ENCODE measurements around the gene NCBP1.

Gene NCBP1

GRCh38 chr9:97623946-97624345, 9.7 kb upstream of the NCBP1 start:
- no peak for DNase-seq (ENCODE audit: low read depth)

DNA sequence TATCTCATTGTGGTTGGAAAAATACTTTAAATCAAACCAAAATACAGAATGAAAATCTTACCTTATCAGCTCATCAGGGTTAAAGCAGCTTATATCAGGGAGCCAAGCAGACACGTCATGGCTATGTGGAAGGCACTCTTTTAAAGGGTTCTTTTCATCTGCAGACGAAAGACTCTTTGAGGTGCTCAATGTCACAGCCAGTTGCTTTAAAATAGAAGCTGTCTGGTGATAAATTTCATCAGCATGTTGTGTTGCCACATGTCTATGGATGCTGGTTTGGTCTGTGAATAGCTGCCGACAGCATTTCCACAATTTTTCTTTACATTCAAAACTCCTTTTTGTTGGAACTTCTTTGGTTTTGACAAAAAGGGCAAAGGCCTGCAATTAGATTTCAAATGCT, 8.0 kb upstream of the NCBP1 start:
- no peak for DNase-seq (ENCODE audit: low read depth)

DNA sequence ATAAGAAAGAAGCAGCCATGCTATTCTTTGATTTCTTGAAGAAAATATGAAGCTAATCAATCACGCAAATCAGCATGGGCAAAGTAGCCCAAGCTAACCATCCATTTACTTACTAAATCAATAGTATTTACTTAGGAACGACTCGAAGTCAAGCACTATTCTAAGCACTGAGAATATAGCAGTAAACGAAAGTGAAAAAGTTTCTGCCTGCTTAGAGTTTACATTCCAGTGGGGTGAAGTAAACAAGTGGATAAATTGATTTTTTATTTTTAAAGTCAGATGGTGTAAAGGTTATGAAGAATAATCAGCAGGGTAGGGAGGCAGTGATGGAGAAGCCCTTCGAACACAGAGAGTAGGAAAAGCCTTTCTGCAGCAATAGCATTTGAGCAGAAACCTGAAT, 6.0 kb upstream of the NCBP1 start:
- DNase-seq (ENCODE audit: low read depth): no peak

DNA sequence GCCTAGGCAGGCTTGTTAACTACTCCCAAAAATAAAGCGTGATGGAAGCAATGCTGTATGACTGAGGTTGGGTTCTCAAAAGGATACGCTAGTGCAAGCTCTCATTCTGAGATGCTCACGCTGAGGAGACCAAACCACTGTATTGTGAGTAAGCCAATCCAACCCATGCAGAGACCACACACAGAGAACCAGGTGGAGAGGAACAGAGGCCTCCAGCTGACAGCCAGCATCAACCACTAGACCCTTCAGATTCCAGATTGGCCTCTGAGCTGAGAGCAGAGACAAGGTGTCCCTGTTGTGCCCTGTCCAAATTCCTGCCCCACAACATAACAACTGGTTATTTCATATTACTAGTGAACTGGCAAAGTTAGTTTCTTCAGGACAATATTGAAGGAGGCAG, 5.0 kb upstream of the NCBP1 start:
- no peak for DNase-seq (ENCODE audit: low read depth)

GRCh38 chr9:97629156-97629555, 4.5 kb upstream of the NCBP1 start:
- no peak for DNase-seq (ENCODE audit: low read depth)

DNA sequence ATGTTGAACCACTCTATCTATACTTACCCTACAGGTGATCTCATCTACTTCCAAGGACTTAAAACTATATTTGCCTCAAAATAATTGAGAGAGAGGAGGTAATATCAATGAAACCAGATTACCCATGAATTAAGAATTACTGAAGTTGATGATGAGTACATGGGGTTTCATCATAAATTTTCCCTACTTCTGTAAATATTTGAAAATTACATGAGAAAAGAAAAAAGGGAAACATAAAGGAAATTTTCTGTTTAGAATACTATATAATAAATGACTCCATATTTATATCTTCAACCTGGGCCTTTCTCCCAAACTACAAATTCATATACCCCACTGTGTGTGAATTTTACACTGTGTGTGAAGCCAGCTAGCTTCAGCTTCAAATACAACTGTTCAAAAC, 3.0 kb upstream of the NCBP1 start:
- no peak for DNase-seq (ENCODE audit: low read depth)

GRCh38 chr9:97632248-97632984, 1.2 kb upstream of the NCBP1 start:
- no peak for DNase-seq (ENCODE audit: low read depth)

- DNase-seq (ENCODE audit: low read depth): peak; percentile 10
These were observed 354 bp downstream of the NCBP1 start for GRCh38 chr9:97633859-97634490.

- DNase-seq (ENCODE audit: low read depth): no peak
These were observed 1.4 kb downstream of the NCBP1 start for GRCh38 chr9:97635026-97635425.

GRCh38 chr9:97636903-97637302, 3.3 kb downstream of the NCBP1 start:
- DNase-seq (ENCODE audit: low read depth): no peak

DNA sequence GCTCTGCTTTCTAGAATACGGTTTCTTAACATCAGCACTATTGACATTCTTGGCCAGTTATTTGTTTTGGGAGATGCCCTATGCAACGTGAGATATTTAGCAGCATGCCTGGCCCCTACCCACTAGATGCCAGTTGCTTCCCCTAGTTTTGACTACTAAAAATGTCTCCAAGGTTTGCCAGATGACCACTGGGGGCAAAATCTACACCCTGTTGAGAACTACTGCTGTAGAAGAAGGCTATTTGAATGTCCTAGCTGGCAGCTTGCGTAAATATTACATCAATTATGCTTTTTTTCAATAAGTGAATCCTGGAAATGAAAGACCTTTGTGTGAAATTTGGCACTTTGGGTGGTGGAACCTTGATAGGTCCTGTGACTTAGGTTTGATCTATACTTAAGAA, 5.0 kb downstream of the NCBP1 start:
- DNase-seq (ENCODE audit: low read depth): no peak

- no peak for DNase-seq (ENCODE audit: low read depth)
These were observed 6.7 kb downstream of the NCBP1 start for GRCh38 chr9:97640325-97640724.

DNA sequence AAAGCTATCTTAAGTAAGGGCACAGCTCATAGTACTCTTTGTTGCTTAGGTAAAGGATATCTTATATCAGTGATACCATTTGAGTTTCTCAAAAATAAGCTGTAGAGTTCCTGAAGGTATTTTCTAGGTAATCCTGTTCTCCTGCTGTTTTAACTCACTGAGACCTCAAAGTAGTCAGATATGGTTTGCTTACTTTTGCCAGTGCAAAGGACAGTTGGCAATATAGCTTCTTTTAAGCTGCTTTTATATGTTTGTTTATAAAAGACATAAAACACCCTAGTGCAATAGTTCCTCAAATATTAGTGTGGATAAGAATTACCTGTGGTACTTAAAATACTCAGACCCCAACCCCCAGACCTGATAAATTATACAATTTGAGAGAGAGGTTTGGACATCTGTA, 12.1 kb downstream of the NCBP1 start:
- no peak for DNase-seq (ENCODE audit: low read depth)

GRCh38 chr9:97647996-97648395, 14.4 kb downstream of the NCBP1 start:
- DNase-seq (ENCODE audit: low read depth): no peak

DNA sequence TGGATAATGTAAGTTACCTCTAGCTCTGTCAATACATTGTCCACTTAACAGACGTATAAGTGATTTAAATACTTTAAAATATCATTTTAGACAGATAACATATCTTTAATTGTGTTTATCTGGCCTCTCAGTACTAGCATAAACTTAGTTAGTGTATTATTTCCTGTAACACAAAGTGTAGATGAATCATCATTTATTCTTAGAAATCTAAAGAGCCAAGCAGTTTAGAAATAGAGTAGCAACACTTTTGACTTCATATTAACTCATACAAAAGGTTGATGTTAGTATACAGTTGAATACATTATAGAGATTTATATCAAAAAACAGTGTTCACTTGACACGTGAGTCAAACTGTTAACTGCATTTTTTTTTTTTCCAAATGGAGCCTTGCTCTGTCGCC, 18.0 kb downstream of the NCBP1 start:
- DNase-seq (ENCODE audit: low read depth): no peak

- no peak for DNase-seq (ENCODE audit: low read depth)
These were observed 25.1 kb downstream of the NCBP1 start for GRCh38 chr9:97658707-97659106.

GRCh38 chr9:97659771-97660170, 26.1 kb downstream of the NCBP1 start:
- DNase-seq (ENCODE audit: low read depth): no peak

DNA sequence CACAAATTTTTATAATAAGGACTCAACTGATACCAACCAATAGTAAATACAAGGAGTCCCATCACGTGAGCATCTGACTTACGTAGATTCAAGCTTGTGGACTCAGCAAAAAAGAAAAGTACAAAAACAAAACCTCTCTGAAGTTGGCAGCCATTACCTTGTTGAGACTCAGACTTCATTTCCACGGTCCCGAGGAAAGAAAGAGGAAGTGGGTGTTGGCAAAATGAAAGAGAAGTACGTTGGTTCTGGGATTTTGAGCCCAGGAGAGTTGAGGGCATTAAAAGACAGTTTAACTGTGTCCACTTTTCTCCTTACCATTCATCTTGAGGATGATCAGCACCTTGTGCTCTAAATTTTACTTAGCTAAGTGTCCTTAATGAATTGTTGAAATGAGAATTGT, 26.7 kb downstream of the NCBP1 start:
- DNase-seq (ENCODE audit: low read depth): no peak

GRCh38 chr9:97660847-97661246, 27.2 kb downstream of the NCBP1 start:
- no peak for DNase-seq (ENCODE audit: low read depth)

GRCh38 chr9:97665742-97666141, 32.1 kb downstream of the NCBP1 start:
- DNase-seq (ENCODE audit: low read depth): no peak

DNA sequence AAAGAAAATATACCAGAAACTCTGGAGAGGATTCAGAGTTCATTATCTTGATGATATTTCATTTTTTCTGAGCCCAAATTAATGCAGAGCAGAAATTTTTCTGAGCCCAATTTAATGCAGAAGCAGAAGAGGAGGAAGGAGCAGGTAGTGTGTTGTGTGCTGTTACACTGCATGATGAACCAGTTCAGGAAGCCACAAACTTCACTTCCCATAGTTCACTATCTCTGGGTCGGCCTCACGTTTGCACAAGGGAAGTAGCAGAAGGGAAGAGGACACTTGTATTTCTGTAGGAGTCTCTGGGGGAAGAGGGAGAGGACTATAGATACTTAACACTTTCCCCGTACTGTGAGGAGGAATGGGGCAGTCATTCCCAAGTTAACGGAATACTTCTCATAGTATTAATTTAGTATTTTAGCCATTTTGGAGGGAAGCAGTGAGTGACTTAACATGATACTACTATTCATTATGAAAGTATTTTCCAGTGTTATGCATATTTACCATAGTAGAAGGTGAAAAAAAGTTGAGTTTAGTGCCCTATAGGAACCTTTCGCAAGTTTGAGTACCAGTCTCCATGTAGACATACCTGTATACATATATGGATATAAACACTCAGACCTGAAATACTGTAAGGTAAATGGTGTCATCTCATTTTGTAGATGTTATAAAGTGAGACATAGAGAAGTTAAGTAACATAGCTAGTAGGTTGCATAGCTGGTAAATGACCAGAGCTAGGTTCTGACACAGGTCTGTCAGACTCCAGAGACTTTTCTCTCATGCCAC, 33.5 kb downstream of the NCBP1 start:
- no peak for DNase-seq (ENCODE audit: low read depth)

- no peak for DNase-seq (ENCODE audit: low read depth)
These were observed 34.9 kb downstream of the NCBP1 start for GRCh38 chr9:97668485-97668884.

- no peak for DNase-seq (ENCODE audit: low read depth)
These were observed 37.0 kb downstream of the NCBP1 start for GRCh38 chr9:97670586-97670985.

Data from activated T-cell treated with anti-CD3 and anti-CD28 coated beads for 24 hours (primary cell).